ENCODE measurements around the gene LYRM7.
"Not testable (repeated sequence)": the region's sequence is repeated elsewhere in the genome, so short reads cannot be mapped to it uniquely, and the experiment has no call there.

LYRM7 gene

DNA sequence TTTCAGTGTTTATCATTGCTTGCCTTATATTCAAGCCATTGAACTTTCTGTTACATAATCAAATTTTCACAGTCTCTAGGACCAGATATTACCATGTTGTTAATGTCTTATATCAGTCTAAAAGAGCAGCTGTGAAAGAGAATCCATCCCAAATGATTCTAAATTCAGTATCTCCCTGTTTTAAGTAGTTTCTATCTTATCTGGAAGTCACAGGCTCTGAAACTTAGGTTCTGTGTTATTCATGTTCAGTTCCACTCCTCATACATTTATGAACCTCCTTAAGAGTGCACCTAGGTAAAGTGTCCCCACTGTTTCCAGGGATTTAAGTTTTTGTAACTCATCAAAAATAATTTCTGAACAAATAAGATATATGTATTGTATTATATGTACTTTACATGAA is 9.7 kb downstream of the LYRM7 start:
- no peak overlapping the region for H3K4me3 ChIP-seq (ENCODE audit: low read depth, low read length)
- DNase-seq (ENCODE audit: low read depth) = no peak
- TF ChIP-seq CTCF (IDR thresholded peaks at IDR 0.05; ENCODE audit: control insufficient read depth, extremely low read depth, insufficient read depth) = no peak

GRCh38 chr5:131182839-131183238 is 12.1 kb downstream of the LYRM7 start:
- no peak overlapping the region for H3K4me3 ChIP-seq (ENCODE audit: low read depth, low read length)
- DNase-seq (ENCODE audit: low read depth) = no peak
- TF ChIP-seq CTCF (IDR thresholded peaks at IDR 0.05; ENCODE audit: control insufficient read depth, extremely low read depth, insufficient read depth) = no peak

DNA sequence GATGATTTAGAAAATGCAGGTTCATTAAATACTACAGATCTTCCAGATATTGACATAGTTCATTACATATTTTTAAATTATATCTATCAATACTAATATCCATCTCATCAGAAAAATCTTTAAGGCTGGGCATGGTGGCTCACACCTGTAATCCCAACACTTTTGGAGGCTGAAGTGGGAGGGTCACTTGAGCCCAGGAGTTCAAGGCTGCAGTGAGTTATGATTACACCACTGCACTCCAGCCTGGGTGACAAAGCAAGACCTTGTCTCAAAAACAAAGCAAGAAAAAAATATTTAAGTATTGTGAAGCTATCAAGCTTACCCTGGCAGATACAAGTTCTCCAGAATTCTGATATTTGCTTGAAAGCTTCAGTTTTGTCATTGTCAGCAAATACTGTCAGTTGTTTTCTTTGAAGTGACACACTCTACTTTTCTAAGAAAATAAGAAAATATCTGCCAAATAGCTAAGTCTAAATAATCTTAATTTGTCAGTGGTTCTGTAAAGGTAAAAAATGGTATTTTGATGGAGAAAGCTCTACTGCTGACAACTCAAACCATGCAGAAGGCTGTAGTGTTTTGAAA is 14.9 kb downstream of the LYRM7 start:
- no peak overlapping the region for H3K4me3 ChIP-seq (ENCODE audit: low read depth, low read length)
- TF ChIP-seq CTCF (IDR thresholded peaks at IDR 0.05; ENCODE audit: control insufficient read depth, extremely low read depth, insufficient read depth) = no peak
- no peak for DNase-seq (ENCODE audit: low read depth)

DNA sequence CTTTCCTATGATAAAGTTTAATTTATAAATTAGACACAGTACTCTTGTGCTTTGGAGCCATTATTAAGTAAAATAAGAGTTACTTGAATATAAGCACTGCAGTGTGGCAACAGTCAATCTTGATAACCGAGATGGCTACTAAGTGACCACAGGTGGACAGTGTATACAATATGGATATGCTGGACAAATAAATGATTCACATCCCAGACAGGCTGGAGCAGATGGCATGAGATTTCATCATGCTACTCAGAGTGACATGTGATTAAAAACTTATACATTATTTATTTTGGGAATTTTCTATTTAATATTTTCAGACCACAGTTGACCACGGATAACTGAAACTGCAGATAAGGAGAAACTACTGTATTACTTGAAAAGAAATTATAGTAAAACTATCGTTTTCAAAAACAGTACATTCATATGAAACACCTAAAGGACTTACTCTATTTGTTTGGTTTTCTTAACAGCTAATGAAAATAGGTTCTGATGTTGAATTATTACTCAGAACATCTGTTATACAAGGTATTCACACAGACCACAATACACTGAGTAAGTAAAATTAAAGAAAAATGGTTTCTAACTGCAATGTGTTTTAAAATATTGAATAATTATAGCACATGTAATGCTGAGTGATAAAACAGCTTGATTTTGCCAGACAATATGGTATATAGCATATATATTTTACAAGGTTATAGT is 16.0 kb downstream of the LYRM7 start:
- no peak overlapping the region for H3K4me3 ChIP-seq (ENCODE audit: low read depth, low read length)
- DNase-seq (ENCODE audit: low read depth) = no peak
- no peak for TF ChIP-seq CTCF (IDR thresholded peaks at IDR 0.05; ENCODE audit: control insufficient read depth, extremely low read depth, insufficient read depth)

- H3K4me3 ChIP-seq (ENCODE audit: low read depth, low read length) = no peak overlapping the region
- no peak for DNase-seq (ENCODE audit: low read depth)
- TF ChIP-seq CTCF (IDR thresholded peaks at IDR 0.05; ENCODE audit: control insufficient read depth, extremely low read depth, insufficient read depth) = no peak
Measured at GRCh38 chr5:131193106-131193505, 22.4 kb downstream of the LYRM7 start.

DNA sequence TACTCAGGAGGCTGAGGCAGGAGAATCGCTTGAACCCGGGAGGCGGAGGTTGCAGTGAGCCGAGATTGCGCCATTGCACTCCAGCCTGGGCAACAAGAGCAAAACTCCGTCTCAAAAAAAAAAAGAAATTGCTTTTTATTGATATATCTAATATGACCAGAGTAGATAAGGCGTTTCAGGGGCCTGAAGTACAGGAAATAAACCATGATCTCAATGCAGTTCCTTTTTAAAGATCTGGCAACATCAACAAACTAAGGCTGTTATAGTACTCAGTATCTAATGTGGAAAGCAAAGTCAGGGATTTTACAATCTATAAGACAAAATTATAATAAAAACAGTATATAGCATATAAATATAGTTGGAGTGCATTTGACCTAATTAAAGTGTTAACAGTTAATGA is 23.2 kb downstream of the LYRM7 start:
- H3K4me3 ChIP-seq (ENCODE audit: low read depth, low read length); DNase-seq (ENCODE audit: low read depth): not testable (repeated sequence)

DNA sequence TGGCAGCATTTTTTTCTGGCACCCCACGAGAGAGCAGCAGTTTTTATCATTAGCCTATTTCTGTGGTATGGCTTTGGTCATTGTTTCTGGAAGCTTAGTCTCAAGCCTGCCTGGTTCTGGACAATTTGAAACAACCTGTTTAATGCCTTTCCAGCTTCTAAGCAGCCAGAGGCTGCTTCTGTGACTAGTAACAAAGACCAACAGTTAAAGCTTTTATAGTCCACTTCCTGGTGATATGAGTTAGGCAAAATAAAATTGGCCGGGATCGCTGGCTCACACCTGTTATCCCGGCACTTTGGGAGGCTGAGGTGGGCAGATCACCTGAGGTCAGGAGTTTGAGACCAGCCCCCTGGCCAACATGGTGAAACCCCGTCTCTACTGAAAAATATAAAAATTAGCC is 24.0 kb downstream of the LYRM7 start:
- DNase-seq (ENCODE audit: low read depth) = no peak
- no peak overlapping the region for H3K4me3 ChIP-seq (ENCODE audit: low read depth, low read length)
- no peak for TF ChIP-seq CTCF (IDR thresholded peaks at IDR 0.05; ENCODE audit: control insufficient read depth, extremely low read depth, insufficient read depth)

All from LNCaP clone FGC (cell line).